Measurements from ENCODE around the gene CENPI.
"Not testable (repeated sequence)": the region's sequence is repeated elsewhere in the genome, so short reads cannot be mapped to it uniquely, and the experiment has no call there.

The CENPI gene, protein sequence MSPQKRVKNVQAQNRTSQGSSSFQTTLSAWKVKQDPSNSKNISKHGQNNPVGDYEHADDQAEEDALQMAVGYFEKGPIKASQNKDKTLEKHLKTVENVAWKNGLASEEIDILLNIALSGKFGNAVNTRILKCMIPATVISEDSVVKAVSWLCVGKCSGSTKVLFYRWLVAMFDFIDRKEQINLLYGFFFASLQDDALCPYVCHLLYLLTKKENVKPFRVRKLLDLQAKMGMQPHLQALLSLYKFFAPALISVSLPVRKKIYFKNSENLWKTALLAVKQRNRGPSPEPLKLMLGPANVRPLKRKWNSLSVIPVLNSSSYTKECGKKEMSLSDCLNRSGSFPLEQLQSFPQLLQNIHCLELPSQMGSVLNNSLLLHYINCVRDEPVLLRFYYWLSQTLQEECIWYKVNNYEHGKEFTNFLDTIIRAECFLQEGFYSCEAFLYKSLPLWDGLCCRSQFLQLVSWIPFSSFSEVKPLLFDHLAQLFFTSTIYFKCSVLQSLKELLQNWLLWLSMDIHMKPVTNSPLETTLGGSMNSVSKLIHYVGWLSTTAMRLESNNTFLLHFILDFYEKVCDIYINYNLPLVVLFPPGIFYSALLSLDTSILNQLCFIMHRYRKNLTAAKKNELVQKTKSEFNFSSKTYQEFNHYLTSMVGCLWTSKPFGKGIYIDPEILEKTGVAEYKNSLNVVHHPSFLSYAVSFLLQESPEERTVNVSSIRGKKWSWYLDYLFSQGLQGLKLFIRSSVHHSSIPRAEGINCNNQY

DNA sequence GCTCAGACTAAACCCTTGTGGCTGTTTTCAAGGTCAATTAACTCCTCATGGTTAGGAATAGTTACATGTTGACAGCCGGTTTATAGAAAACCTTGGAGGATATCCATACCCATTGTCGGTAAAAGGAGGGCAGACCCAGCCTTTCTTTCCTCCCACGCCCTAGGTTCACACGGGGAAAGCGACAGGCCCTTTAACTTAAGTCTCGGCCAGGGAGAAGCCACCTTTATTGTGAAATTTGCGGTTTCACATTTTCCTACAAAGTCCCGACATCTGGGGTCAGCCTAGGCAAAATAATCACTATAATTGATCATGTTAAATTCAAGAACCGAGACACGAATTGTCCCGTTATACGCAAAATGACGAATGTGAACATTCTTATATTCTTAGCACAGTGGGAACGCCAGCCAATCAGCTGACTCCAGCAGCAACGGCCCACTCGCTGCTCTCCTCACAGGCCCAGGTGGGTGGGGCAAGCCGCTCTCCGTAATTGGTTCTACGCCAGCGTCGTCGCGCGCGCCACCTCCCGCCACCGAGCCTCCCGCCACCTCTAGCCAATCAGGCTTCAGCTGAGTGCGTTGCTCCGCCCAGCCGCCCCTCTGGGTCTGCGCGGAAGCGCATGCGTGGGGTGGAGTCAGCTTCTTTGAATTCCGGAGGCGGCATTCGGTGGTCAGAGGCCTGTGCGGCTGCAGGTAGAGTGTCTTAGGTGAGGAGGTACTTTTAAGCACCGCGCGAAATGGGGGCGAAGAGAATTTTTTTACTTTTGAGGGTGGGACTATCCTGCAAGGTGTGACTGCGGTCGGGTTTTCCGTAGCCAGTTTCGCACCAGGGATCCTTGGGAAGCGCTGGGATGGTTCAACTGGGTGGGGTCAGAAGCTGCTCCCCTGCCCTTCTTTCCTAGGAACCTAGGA is at the start of gene CENPI:
TSS of gene CENPI (plus strand) at position 659 of the 908 bp plus-strand sequence. CDS start 2,867 bp downstream, outside the sequence.
- DNase-seq = peak; percentile 95

DNA sequence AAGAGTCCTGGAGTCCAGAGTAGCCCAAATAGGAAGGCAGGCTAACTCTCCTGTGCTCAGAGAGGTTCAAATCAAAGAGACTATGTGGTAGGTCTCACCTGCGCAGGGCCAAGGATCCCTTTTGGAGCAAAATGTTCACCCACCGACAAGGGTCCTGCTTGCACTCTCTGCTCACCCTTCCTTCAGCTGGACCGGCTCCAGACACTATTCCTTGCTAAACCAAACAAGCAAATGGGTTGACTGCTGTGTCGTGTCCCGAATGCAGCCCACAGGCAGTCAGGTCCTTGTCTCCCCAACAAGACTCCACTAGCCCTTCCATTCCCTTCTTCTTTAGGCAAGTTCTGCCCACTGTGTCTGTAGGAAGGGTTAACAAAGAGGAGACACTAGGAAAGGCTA is 46.9 kb upstream of the CENPI start:
- DNase-seq = no peak

DNA sequence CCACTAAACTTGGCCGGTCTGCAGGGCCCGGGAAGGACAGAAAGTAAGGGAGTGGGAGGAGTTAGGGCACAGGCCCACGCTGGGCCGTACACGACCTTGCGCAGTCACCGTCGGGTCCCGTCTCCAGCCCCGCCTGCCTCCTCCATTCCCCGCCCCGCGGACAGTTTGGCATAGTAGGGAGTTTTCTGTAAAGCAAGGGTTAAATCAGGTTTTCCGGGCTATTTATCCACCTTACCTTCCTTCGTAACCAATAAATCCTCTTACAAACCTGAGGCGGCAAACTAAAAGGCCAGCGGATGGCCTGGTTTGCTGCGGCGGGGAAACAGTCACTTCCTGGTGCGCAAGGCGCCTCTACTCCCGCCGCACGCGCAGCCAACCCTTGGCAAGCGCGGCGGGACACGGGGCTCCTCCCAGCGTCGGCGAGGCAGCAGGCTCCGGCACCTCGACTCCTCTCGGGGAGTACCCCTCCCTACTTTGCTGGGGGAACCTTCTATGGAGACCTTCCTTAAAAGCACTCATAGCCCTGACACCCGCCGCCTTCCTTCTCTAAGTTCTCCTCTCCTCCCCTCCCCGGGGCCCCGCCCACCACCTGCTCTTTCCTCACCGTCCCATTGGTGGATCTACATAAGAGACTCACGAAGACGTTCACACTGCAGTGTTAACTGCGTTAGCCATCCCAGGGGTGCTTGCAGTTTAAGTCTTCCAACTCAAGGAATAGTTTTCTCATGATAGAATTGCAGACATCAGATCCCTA is 46.3 kb upstream of the CENPI start, which contains the start of gene TRMT2B:
TSS of gene TRMT2B (minus strand) at position 563 of the 754 bp plus-strand sequence. CDS start 9,822 bp downstream, outside the sequence.
- DNase-seq = peak; percentile 73

DNA sequence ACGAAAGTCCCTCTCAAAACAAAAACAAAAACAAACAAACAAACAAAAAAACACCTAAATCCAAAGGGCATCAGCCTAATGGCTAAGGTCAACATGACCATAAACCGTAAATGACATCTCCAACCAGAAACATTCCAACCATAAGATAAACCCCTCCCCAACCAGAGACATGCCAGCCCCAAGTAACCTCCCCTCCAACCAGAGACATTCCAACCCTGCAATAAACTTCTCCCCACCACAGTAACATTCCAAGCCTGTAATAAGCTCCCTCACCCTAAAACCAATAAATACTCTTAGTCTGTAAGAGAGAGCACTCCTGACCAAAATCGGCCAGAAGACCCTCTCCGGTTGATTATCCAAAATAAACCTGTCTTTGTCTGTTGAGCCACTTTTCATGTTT is 41.5 kb upstream of the CENPI start:
- DNase-seq = not testable (repeated sequence)

DNA sequence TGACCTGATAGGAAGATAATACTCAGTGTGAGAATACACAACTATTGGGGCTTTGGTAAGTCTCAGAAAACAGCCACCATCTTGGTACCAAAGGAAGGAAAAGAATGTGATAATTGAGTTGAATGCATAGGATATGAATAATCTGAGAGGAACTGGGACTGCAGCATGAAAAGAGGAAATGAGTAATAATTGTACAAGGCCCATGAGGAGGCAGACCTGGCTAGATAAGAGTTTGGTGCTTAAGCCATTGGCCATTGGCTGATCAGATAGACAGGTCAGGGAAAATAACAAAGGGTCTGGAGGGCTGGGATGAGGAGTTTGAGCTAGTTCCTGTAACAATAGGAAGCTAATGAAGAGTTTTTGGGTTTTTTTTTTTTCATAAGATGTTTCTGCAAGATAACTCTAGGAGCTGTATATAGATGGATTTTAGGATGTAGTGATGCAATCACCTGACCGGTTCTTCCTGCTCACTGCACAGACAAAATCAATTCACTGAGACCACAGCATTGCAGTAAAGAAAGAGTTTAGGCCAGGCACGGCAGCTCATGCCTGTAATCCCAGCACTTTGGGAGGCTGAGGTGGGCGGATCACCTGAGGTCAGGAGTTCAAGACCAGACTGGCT is 40.8 kb upstream of the CENPI start:
- DNase-seq = no peak

DNA sequence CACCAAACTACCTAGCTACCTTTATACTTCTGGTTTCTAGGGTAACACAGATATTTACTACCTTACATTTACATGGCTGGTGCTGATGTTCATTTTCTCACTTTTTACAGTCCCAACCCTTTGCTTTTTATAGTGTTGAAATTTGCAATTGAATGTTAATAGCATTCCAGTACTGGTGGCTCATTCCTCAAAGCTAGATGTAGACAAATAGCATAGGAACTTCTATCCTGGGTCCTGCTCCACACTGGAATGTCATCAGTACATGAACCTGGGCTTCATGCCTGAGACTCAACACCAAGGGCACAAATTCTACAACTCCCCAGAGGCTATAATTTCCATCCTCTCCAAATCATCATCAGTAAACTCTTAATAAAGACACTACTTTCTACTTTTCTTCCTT is 35.8 kb upstream of the CENPI start:
- no peak for DNase-seq

DNA sequence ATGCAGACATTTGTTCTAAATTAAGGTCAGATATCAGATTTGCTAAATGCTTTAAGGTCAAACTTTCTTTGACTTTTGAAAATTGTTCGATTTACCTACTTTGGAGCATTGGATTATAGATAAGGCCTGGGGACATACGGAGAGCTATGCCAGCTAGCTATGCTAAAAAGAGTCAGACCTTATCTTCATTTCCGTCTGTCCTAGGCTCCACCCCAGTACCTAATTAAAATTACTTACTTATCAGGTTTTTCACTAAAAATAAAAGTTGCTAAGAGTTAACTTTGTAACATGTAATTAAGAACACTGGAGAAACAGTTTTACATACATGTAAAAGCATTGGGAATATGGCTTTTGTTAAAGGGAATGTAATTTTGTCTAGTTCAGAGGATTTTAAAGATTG is 26.4 kb upstream of the CENPI start:
- no peak for DNase-seq

DNA sequence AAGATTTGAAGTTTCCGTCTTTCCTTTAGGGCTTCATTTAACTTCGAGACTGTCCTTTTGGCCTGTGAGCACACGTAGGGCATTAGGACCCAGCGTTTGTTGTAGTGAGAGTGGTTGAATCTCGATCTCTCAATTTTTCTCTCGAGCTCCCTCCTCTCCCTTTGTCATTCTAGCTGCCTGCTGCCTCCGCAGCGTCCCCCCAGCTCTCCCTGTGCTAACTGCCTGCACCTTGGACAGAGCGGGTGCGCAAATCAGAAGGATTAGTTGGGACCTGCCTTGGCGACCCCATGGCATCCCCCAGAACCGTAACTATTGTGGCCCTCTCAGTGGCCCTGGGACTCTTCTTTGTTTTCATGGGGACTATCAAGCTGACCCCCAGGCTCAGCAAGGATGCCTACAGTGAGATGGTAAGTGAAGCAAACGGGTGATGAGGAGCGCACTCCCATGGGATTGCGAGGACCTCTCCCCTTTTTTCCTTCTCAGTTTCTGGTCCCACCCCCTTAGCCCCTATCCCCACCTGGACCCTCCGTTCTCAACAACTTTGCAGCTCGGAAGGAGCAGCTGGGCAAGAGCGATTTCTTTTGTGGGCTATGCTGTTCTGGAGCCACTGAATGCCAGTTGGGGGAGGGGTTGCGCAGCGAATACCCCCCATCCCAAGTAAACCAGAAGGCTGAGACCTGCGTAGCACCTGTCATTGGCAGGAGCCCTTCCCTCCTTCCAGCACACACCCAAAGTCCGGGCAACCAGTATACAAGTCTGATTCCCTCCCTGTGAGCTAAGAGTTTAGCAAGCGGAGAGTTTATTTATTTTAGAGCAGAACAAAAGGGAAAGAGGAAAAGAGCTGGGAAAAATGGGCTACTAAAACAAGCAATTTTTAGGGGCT is 19.0 kb upstream of the CENPI start, which contains the start of gene TMEM35A:
TSS of gene TMEM35A (plus strand) at position 164 of the 883 bp plus-strand sequence. CDS start at position 288, 124 bp downstream.
- peak; percentile 24 for DNase-seq

DNA sequence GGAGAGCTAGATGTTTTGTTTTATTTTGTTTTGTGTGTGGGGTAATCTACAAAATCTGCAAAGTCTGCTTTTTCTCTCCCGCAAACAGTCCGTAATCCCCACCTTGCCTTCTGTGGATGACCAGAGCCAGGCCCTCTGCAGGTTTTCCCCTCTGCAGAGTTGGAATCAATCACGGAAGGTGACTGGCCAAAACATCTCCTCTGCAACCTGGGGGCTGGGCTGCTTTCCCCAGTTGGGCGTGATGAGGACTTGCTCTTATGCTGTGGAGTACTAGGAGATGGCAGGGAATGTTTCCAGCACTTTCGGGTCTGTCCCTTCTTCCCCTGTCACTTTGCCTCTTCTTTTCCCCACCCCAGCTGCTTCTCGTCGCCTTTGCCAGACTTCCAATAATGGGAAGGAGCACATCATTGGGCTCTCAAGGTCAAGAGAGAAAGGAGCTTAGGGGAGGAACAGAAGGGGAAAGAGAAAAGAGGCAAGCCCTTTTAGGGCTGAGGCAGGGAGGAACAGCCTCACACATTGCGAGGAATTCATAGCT is 18.2 kb upstream of the CENPI start:
- DNase-seq = no peak

DNA sequence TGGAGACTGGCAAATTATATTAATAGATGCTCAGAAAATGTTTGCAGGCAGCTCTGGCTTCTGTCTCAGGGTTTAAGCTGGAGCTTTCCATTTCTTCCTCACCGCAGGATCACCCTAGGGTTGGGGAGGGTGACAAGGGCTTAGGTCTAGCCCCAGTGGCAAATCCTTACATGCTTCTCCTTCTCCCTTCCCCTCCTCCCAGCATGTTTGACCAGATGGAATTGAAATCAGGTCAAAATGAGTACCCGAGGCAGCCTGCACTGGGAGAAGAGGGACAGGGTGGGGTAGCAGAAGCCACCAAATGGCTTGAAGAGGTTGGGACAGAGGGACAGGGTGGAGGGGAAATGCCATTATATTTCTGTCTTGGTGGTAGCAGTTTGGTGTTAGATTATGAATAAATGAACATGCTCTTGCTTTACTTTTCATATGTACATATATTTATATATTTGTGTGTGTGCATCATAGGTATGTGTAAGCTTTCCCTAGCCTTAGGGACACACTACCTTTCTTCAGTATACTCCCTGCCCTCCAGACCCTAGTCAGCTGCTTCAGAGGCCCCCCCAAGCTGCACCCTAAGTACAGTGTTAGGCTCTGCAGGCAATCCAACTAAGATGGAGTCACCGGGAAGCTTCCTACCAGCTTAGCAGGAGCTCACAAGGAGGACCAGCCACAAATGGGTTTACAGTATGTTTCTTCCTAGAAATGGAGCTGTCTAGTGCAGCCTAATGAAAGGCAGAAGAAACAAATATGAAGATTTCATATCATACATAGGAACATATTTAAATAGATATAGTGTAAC is 17.5 kb upstream of the CENPI start:
- DNase-seq = no peak

DNA sequence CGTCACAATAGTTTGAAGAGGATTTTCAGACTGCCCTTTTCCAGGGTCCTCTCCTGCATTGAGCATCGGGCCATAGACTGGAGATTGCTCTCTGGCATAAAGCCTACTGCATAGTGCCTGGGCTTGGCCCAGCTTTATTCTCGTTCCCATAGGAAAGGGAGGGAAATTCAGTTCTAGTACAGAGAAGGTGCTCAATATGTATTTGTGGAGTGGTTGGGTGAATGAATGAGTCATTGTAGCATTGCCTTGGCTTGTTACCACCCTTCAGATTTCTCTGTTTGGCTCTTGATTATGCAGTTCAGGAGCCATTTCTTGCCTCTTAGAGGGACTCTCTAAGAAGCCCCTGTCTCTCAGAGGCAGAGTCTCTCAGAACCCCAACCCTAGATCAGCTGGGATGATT is 16.8 kb upstream of the CENPI start:
- DNase-seq = no peak

DNA sequence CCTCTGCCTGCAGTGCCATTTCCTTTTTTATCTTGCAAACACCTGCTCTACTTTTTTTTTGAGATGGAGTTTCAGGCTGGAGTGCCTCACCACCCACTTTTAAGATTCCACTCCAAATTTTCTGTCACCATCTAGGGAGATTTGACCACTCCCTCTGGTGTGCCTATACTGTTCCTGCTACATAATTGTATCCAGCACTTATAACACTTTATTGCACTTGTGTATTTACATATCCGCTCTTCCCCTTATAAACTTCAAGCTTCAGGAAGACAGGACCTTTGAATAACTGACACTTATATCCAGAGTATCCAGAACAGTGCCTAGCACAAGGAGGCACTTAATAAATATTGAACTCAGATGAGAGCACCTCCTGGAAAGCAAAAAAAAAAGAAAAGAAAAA is 6.2 kb upstream of the CENPI start:
- DNase-seq = no peak

DNA sequence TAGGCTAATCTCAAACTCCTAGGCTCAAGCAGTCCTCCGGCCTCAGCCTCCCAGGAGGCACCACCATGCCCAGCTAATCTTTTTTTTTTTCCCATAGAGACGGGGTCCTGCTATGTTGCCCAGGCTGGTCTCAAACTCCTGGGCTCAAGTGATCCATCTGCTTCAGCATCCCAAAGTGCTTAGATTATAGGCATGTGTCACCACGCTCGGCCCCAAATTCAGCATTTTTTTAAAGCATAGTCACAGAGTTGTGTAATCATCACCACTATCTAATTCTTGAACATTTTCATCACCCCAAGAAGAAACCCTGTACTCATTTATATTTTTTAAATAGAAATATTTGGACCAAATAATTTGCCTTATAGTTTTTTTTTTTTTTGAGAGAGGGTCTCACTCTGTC is 10.3 kb downstream of the CENPI start:
- DNase-seq = no peak

DNA sequence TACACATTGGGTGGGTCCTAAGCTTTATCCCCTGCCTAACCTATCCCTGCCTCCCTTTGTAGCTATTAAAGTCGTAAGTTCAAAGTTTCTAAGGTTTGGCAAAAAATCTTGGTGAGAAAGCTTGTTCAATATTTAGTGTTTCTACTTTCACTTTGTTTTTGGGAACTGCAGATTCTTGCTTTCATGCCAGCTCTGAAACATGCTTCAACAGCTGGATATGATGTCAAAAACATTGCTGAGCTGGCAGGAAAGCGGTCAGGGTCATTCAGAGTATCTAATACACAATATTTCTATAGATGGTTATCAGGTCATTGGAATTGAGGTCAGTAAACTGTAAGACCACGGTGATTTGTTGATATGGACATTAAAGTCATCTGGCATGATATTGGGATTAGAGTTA is 19.7 kb downstream of the CENPI start:
- no peak for DNase-seq

DNA sequence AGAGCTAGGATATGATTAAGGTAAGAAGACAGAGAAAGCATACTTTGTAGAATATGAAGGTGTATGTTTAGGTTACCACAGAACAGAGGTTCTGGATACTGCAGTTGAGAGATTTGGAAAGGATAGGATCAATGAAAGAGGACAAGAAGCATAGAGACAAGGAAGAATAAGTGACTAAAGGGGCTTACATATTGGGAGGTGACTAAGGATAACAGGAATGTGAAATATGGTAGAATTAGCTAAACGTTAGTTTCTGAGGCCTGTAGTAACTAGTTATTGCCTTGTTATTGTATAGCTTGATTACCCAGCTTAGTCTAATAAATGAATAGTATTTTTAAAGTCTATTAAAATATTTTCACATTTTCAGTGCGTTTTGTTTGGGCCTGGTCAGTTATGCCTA is 38.2 kb downstream of the CENPI start:
- DNase-seq = no peak

All from NCI-H345 (cell line).